Mesendoderm (in vitro differentiated cells): ENCODE results near the gene MYPOP.

Source experiments
- DNase-seq: peaks from one replicate; pipeline ENCODE4 v3.0.0; 2013
- H2AK5ac ChIP-seq: 2 replicates; pipeline ENCODE4 v1.6.1; 2013; ENCODE audit warnings: low read length, inconsistent platforms
- H2BK120ac ChIP-seq: 2 replicates; pipeline ENCODE4 v1.6.1; 2013; ENCODE audit warnings: low read depth, mild to moderate bottlenecking, low read length, moderate library complexity, mixed read lengths
- H2BK15ac ChIP-seq: replicated peaks from 2 replicates; pipeline ENCODE4 v1.6.1; 2013; ENCODE audit warnings: low read depth, mild to moderate bottlenecking, moderate library complexity
- H2BK5ac ChIP-seq: 2 replicates; pipeline ENCODE4 v1.6.1; 2013; ENCODE audit warnings: low read length, inconsistent platforms
- H3K18ac ChIP-seq: 2 replicates; pipeline ENCODE4 v1.6.1; 2013; ENCODE audit warnings: mild to moderate bottlenecking, low read length, mixed read lengths
- H3K23ac ChIP-seq: one replicate; pipeline ENCODE4 v1.6.1; 2013; ENCODE audit warnings: low read length
- H3K27ac ChIP-seq: 2 replicates; pipeline ENCODE4 v1.5.1; 2013; ENCODE audit warnings: low read depth, mild to moderate bottlenecking, inconsistent platforms, low read length, moderate library complexity
- H3K27me3 ChIP-seq: 2 replicates; pipeline ENCODE4 v1.6.1; 2013; ENCODE audit warnings: low read length, control low read depth, mild to moderate bottlenecking, inconsistent platforms; ENCODE audit not compliant: insufficient read depth, poor library complexity
- H3K36me3 ChIP-seq: 2 replicates; pipeline ENCODE4 v1.6.1; 2013; ENCODE audit warnings: low read length, inconsistent platforms; ENCODE audit not compliant: control insufficient read depth, insufficient read depth
- H3K4ac ChIP-seq: one replicate; pipeline ENCODE4 v1.6.1; 2013; ENCODE audit warnings: low read depth, mild to moderate bottlenecking, low read length, moderate library complexity
- H3K4me1 ChIP-seq: 2 replicates; pipeline ENCODE4 v1.6.1; 2013; ENCODE audit warnings: low read depth, low read length, inconsistent platforms; ENCODE audit not compliant: control insufficient read depth
- H3K4me2 ChIP-seq: 2 replicates; pipeline ENCODE4 v1.6.1; 2013; ENCODE audit warnings: low read length
- H3K4me3 ChIP-seq: 2 replicates; pipeline ENCODE4 v1.5.1; 2013; ENCODE audit warnings: mild to moderate bottlenecking, low read length
- H3K56ac ChIP-seq: one replicate; pipeline ENCODE4 v1.6.1; 2013; ENCODE audit warnings: low read length
- H3K79me1 ChIP-seq: 2 replicates; pipeline ENCODE4 v1.6.1; 2013; ENCODE audit warnings: low read length, inconsistent platforms
- H3K79me2 ChIP-seq: 2 replicates; pipeline ENCODE4 v1.6.1; 2013; ENCODE audit warnings: mild to moderate bottlenecking, low read length; ENCODE audit not compliant: control insufficient read depth, insufficient read depth
- H3K9ac ChIP-seq: 2 replicates; pipeline ENCODE4 v1.6.1; 2013; ENCODE audit warnings: low read length, inconsistent platforms
- H4K5ac ChIP-seq: one replicate; pipeline ENCODE4 v1.6.1; 2013; ENCODE audit warnings: low read length
- H4K8ac ChIP-seq: one replicate; pipeline ENCODE4 v1.6.1; 2013; ENCODE audit warnings: low read depth, mild to moderate bottlenecking, control low read depth, low read length, moderate library complexity
- WGBS: extraction: QIAGEN DNeasy Blood & Tissue Kit; methylation state at CpG from one replicate; pipeline ENCODE4 v1.1.7; 2013; ENCODE audit warnings: low lambda C conversion rate, missing lambda C conversion rate; ENCODE audit not compliant: insufficient coverage; ENCODE audit errors: extremely low coverage; 5-methylcytosine and 5-hydroxymethylcytosine counted together

The MYPOP gene

GRCh38 chr19:45866400-45867176 lies 35.8 kb downstream of the MYPOP start:
- Histone ChIP-seq H3K27me3 (no peaks in the 10 kb centered on the region), H3K23ac (no peak overlapping the region), H3K79me1 (peaks cover 15% of the 10 kb centered on the region), H3K18ac (peak overlapping the region; percentile 13), H2AK5ac (peak overlapping the region; percentile 74), H3K56ac (peak overlapping the region; percentile 76), H2BK120ac (no peak overlapping the region), H3K4me3 (no peak overlapping the region), H3K4me1 (peaks cover 9% of the 10 kb centered on the region), H3K27ac (no peak overlapping the region), H3K4ac (no peak overlapping the region), H2BK5ac (no peak overlapping the region), H3K4me2 (peak overlapping the region; percentile 19), H3K79me2 (peaks cover 41% of the 10 kb centered on the region), H3K36me3 (no peaks in the 10 kb centered on the region), H4K5ac (no peak overlapping the region), H3K9ac (peak overlapping the region; percentile 39), H4K8ac (no peak overlapping the region), H2BK15ac (no peak overlapping the region)
- no CpG with 5 or more reads among the region's 11 CpGs for WGBS
- no peak for DNase-seq

GRCh38 chr19:45865269-45865948 lies 37.0 kb downstream of the MYPOP start:
- H3K27me3 ChIP-seq = no peaks in the 10 kb centered on the region
- H3K23ac ChIP-seq = no peak overlapping the region
- H3K36me3 ChIP-seq = no peaks in the 10 kb centered on the region
- peak overlapping the region; percentile 47 for H3K4me2 ChIP-seq
- H3K56ac ChIP-seq = peak overlapping the region; percentile 97
- H4K5ac ChIP-seq = no peak overlapping the region
- DNase-seq = no peak
- WGBS = no CpG with 5 or more reads among the region's 9 CpGs
- H3K9ac ChIP-seq = peak overlapping the region; percentile 92
- H3K4me1 ChIP-seq = peaks cover 9% of the 10 kb centered on the region
- no peak overlapping the region for H3K4ac ChIP-seq
- H3K27ac ChIP-seq = no peak overlapping the region
- peak overlapping the region; percentile 89 for H2AK5ac ChIP-seq
- no peak overlapping the region for H2BK120ac ChIP-seq
- no peak overlapping the region for H3K18ac ChIP-seq
- H3K79me1 ChIP-seq = peaks cover 17% of the 10 kb centered on the region
- H2BK15ac ChIP-seq = no peak overlapping the region
- H2BK5ac ChIP-seq = no peak overlapping the region
- H4K8ac ChIP-seq = no peak overlapping the region
- peaks cover 47% of the 10 kb centered on the region for H3K79me2 ChIP-seq
- H3K4me3 ChIP-seq = peak overlapping the region; percentile 85

GRCh38 chr19:45864629-45865082 lies 37.8 kb downstream of the MYPOP start:
- peak overlapping the region; percentile 47 for H3K4me2 ChIP-seq
- H3K79me2 ChIP-seq = peaks cover 48% of the 10 kb centered on the region
- peak overlapping the region; percentile 42 for H4K8ac ChIP-seq
- peak overlapping the region; percentile 47 for H3K27ac ChIP-seq
- no peaks in the 10 kb centered on the region for H3K27me3 ChIP-seq
- H3K23ac ChIP-seq = peak overlapping the region; percentile 83
- no peak overlapping the region for H2BK15ac ChIP-seq
- DNase-seq = no peak
- H3K36me3 ChIP-seq = no peaks in the 10 kb centered on the region
- peak overlapping the region; percentile 64 for H2BK5ac ChIP-seq
- H3K56ac ChIP-seq = peak overlapping the region; percentile 97
- H3K9ac ChIP-seq = peak overlapping the region; percentile 92
- no peak overlapping the region for H4K5ac ChIP-seq
- H2AK5ac ChIP-seq = no peak overlapping the region
- H3K4me3 ChIP-seq = peak overlapping the region; percentile 85
- H3K4ac ChIP-seq = peak overlapping the region; percentile 22
- peak overlapping the region; percentile 97 for H3K18ac ChIP-seq
- H3K79me1 ChIP-seq = peaks cover 18% of the 10 kb centered on the region
- WGBS = no CpG with 5 or more reads among the region's 12 CpGs
- peaks cover 9% of the 10 kb centered on the region for H3K4me1 ChIP-seq
- peak overlapping the region; percentile 15 for H2BK120ac ChIP-seq

GRCh38 chr19:45863840-45864628 lies 38.4 kb downstream of the MYPOP start, which contains the start of gene FOXA3:
FOXA3 (plus strand) TSS chr19:45864326; CDS start chr19:45864457, 131 bp downstream.
- Histone ChIP-seq H3K79me2 (peaks cover 47% of the 10 kb centered on the region), H3K4me2 (peak within 1 kb of the TSS; percentile 70), H4K5ac (no peak within 1 kb of the TSS), H3K27ac (peak within 1 kb of the TSS; percentile 47), H3K4me3 (peak within 1 kb of the TSS; percentile 85), H3K4ac (peak within 1 kb of the TSS; percentile 37), H3K23ac (peak within 1 kb of the TSS; percentile 83), H2BK15ac (no peak within 1 kb of the TSS), H2BK120ac (peak within 1 kb of the TSS; percentile 15), H2BK5ac (peak within 1 kb of the TSS; percentile 64), H3K56ac (peak within 1 kb of the TSS; percentile 97), H3K18ac (peak within 1 kb of the TSS; percentile 97), H3K4me1 (peaks cover 9% of the 10 kb centered on the region), H3K9ac (peak within 1 kb of the TSS; percentile 92), H3K27me3 (no peaks in the 10 kb centered on the region), H3K36me3 (no peaks in the 10 kb centered on the region), H2AK5ac (no peak within 1 kb of the TSS), H4K8ac (peak within 1 kb of the TSS; percentile 59), H3K79me1 (peaks cover 15% of the 10 kb centered on the region)
- peak; percentile 89 for DNase-seq
- no CpG with 5 or more reads among the region's 71 CpGs for WGBS

- peaks cover 46% of the 10 kb centered on the region for H3K79me2 ChIP-seq
- H3K4me1 ChIP-seq = peaks cover 9% of the 10 kb centered on the region
- no peak overlapping the region for H4K5ac ChIP-seq
- peak overlapping the region; percentile 97 for H3K18ac ChIP-seq
- peak overlapping the region; percentile 60 for H3K9ac ChIP-seq
- H2BK120ac ChIP-seq = no peak overlapping the region
- no peak overlapping the region for H2AK5ac ChIP-seq
- H2BK5ac ChIP-seq = no peak overlapping the region
- no CpG with 5 or more reads among the region's 22 CpGs for WGBS
- peak overlapping the region; percentile 27 for H3K4me3 ChIP-seq
- H3K27me3 ChIP-seq = no peaks in the 10 kb centered on the region
- H3K79me1 ChIP-seq = peaks cover 14% of the 10 kb centered on the region
- H4K8ac ChIP-seq = no peak overlapping the region
- peak overlapping the region; percentile 70 for H3K4me2 ChIP-seq
- H3K23ac ChIP-seq = no peak overlapping the region
- DNase-seq = no peak
- H3K27ac ChIP-seq = peak overlapping the region; percentile 23
- peak overlapping the region; percentile 73 for H3K56ac ChIP-seq
- H3K36me3 ChIP-seq = no peaks in the 10 kb centered on the region
- H3K4ac ChIP-seq = no peak overlapping the region
- H2BK15ac ChIP-seq = no peak overlapping the region
Observed at GRCh38 chr19:45863335-45863839, 39.0 kb downstream of the MYPOP start.
